ENCODE data around the gene TROAP.
"Not testable (repeated sequence)": the region's sequence is repeated elsewhere in the genome, so short reads cannot be mapped to it uniquely, and the experiment has no call there.

The TROAP gene

DNA sequence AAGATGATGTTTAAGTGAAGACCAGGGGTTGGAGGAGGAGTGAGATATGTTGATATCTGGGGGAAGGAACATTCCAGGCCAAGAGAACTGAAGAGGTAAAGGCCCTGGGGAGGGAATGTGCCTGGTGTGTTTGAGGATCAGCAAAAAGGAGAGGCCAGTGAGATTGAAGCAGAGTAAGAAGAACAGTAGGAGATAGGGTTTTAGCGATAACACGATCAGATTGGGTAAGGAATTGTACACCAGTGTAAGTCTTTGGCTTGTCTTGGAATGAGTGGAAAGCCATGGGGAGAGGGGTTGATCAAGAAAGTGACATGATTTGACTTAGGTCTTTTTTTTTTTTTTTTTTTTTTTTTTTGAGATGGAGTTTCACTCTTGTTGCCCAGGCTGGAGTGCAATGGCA is 4.8 kb downstream of the TROAP start:
- in situ Hi-C loops (cut with HindIII; ENCODE audit: low sequenced_read_pairs): no loop called here

DNA sequence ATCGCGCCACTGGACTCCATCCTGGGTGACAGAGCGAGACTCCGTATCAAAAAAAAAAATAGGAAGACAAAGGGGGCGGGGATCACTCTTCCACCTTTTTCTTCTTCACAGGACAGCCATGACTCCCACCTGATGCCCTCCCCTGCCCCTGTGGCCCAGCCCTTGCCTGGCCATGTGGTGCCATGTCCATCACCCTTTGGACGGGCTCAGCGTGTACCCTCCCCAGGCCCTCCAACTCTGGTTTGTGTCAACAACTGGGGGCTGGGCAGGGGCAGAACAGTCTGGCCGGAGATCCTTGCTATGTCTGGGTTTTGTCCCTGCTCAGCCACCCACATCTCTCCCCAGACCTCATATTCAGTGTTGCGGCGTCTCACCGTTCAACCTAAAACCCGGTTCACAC is 5.8 kb downstream of the TROAP start:
- in situ Hi-C loops (cut with HindIII; ENCODE audit: low sequenced_read_pairs): no loop called here

DNA sequence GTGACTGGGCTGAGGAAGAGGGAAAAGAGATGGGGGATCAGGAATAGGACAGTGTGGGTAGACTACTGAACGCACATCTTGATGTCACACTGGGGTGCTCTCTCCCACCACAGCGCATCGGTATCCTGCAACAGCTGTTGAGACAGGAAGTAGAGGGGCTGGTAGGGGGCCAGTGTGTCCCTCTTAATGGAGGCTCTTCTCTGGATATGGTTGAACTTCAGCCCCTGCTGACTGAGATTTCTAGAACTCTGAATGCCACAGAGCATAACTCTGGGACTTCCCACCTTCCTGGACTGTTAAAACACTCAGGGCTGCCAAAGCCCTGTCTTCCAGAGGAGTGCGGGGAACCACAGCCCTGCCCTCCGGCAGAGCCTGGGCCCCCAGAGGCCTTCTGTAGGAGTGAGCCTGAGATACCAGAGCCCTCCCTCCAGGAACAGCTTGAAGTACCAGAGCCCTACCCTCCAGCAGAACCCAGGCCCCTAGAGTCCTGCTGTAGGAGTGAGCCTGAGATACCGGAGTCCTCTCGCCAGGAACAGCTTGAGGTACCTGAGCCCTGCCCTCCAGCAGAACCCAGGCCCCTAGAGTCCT is 7.1 kb downstream of the TROAP start:
- in situ Hi-C loops (cut with HindIII; ENCODE audit: low sequenced_read_pairs): no loop called here

DNA sequence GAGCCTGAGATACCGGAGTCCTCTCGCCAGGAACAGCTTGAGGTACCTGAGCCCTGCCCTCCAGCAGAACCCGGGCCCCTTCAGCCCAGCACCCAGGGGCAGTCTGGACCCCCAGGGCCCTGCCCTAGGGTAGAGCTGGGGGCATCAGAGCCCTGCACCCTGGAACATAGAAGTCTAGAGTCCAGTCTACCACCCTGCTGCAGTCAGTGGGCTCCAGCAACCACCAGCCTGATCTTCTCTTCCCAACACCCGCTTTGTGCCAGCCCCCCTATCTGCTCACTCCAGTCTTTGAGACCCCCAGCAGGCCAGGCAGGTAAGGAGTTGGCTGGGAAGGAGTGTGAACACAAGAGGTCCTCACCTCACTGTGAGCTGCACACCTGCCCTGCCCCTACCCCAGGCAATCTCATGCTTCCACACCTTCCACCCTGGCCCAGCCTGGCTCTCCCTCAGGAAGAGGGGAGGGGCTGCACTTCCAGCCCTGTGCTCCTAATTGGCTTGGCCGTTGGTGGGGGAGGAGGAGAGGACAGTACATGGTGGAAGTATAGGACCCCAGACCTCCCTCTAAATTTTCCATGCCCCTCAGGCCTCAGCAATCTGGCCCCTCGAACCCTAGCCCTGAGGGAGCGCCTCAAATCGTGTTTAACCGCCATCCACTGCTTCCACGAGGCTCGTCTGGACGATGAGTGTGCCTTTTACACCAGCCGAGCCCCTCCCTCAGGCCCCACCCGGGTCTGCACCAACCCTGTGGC is 7.8 kb downstream of the TROAP start:
- in situ Hi-C loops (cut with HindIII; ENCODE audit: low sequenced_read_pairs): no loop called here

DNA sequence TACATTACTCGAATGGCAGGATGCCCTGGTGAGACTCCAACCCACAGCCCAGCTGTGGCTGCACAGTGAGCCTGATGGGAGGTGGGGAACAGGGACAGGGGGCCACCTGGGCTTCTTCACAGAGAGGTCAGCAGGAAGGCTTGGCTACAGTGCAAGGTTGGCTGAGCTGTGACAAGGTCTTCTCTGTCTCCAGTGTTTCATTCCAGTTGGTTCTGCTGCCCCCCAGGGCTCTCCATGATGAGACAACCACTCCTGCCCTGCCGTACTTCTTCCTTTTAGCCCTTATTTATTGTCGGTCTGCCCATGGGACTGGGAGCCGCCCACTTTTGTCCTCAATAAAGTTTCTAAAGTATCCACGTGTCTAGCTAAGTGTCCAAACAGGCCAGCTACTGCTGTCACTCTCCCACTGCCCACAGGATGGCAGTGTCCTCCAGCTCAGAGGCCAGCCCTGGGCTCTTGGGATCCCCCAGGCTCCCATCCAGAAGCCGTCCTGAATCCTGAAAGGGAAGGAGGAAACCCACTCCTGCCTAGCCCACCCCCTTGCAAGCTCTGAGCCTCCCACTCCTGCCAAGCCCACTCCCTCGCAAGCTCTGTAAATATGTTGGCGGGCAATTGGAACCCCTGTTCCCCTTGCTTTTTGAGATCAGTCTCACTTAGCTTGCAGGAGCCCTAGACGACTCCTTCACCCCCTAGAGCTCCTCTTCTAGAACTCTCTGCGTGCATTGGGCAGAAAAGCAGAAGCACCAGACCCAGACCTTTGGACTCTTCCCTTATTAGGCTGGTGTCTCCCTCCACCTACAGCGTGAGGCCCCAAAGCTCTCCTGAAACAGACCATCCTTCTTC is 8.5 kb downstream of the TROAP start:
- in situ Hi-C loops (cut with HindIII; ENCODE audit: low sequenced_read_pairs): no loop called here

DNA sequence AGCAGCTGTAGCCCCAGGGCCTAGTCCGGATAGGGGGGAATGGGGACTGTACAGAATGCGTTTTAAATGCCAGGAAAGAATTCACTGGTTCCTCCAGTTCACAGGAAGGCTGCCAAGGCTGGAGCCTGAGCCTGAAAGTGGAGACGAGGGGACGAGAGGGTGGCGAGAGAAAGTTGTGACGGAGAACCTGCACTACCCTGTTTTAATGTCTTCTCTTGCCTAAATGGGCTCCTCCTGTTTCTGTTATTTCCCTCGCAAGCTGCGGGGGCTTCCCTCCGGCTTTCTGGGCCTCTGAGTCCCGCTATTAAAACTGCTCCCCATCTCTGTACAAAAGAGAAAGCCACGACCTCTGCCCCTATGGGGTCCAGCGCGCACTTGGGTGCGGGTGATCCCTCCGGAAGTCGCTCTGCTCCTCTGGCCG is 9.4 kb downstream of the TROAP start:
- in situ Hi-C loops (cut with HindIII; ENCODE audit: low sequenced_read_pairs): no loop called here

DNA sequence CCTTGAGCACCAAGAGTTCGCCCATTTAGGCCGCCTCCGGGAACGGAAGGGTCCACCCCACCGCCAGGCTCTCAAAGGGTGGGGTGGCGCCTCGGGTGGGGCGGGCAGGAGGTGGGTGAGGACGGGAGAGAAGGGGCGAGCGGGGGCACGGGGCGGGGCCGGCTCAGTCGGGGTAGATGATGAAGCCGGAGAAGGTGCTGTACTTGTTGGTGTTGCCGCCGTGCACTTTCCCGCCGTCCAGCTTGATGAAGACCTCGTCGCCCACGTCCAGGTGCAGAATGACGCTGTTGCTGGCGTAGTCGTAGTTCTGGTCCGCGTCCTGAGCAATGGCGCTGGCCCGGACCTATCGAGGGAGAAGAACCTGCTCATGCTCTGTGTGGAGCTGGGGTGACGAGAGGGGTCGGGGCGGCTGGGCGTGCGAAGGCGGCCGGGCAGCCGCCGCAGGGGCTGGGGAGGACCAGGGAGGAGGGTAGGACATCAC is 9.9 kb downstream of the TROAP start:
- in situ Hi-C loops (cut with HindIII; ENCODE audit: low sequenced_read_pairs): no loop called here

DNA sequence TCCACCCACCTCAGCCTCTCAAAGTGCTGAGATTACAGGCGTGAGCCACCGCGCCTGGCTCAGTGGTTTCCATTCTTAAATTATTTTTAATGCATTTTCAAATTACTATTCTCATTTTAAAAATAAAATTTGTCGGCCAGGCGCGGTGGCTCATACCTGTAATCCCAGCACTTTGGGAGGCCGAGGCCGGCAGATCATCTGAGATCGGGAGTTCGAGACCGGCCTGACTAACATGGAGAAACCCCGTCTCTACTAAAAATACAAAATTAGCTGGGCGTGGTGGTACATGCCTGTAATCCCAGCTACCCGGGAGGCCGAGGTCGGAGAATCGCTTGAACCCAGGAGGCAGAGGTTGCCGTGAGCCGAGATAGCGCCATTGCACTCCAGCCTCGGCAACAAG is 10.7 kb downstream of the TROAP start:
- in situ Hi-C loops (cut with HindIII; ENCODE audit: low sequenced_read_pairs): not testable (repeated sequence)

DNA sequence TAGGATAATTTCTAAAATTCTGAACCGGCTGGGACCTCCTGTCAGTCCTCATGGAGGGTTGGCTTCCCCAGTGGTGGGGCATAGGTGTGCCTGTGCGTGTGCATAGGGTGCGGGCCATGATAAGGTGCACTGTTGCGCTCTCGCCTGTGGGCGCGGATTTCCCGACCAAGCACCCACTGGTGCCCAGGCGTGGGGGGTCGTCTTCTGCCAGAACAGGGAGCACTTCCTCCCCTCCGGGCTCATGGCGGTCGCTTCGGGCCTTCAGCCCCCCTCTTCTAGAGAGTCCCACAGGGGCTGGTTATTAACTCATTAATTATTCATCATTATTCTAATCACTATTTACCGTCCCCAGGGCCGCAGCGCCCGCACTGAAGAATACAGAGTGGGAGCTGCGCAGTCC is 11.2 kb downstream of the TROAP start:
- in situ Hi-C loops (cut with HindIII; ENCODE audit: low sequenced_read_pairs): no loop called here

DNA sequence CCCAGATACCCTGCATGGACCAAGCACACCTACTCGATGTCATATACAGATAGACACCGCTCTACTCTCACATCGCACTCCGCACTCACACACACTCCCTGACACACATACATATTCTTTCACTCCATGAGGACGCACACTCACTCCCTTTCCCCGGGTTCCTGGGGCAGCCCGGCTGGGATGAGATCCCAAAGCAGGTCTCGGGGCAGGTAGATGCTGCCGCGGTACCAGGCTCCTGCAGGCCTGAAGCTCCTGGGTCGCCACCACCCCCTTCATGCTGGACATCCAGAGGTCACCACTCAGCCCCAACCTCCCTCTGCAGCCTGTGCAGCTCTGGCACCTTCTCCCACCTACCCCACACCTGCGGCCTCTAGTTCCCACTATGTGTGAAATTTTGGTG is 11.6 kb downstream of the TROAP start:
- in situ Hi-C loops (cut with HindIII; ENCODE audit: low sequenced_read_pairs): no loop called here

DNA sequence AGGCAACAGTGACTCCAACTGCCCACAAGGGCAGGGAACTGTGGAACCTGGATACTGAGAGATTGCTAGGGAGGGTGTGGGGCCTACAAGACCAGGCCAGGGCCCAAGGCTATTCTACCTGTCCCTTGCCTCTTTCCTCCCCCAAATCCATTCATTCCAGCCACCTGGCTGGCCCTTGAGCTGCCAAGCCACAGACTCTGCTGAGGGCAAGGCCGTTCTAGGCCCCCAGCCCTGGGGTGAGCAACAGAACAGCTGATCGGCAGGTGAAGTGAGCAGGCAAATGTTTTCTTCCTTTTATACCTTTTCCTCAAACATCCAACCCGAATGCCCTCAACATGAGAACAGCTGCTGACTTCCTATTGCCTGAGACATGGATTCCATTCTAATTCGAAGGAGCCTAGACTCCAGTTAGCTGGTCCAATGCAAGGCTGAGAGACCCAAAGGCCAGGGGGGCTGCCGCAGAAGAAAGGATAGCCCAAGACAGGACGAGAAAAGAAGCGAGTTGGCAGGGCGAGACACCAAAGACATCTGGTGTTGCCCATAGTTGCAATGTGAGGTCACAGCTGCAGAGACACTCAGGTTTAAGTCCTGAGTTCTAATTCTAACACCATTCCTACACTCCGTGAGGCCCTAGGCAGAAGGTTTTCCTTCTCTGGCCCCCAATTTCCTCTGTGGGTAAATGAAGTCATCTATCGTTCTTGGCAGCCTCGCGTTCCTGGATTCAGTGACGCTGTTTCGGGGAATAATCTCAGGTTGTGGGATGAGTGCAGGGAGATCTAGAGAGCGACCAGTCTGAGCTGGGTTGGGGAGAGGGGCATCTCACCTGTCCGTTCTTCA is 12.3 kb downstream of the TROAP start:
- in situ Hi-C loops (cut with HindIII; ENCODE audit: low sequenced_read_pairs): no loop called here

DNA sequence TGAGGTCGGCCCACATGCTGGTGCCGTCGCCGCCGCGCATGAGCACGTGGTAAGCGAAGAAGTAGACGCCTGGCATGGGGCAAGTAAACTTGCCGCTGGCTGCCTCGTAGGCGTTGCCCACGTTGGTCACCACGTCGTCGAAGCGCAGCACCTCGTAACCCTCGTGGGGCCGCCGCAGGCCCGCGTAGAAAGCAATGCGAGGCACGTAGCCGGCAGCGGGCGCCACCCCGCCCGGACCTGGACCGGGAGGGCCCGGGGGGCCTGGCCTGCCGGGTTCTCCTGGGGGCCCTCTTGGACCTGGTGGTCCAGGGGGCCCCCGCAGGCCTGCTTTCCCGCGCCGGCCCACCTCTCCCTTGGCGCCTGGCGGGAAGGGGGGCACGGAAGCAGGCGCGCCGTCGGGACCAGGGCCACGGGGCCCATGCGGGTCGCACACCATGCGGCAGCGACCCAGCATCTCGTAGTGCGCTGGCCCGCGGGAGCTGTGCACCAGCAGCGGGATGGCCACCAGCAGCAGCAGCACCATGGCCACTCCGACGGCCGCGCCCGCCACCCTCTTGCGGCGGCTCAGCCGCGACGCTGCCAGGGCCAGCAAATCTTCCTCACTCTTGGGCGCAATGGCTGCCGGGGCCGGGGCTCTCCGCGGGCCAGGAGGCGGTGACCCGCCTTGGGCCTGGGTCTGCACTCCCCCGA is 13.0 kb downstream of the TROAP start:
- in situ Hi-C loops (cut with HindIII; ENCODE audit: low sequenced_read_pairs): no loop called here

DNA sequence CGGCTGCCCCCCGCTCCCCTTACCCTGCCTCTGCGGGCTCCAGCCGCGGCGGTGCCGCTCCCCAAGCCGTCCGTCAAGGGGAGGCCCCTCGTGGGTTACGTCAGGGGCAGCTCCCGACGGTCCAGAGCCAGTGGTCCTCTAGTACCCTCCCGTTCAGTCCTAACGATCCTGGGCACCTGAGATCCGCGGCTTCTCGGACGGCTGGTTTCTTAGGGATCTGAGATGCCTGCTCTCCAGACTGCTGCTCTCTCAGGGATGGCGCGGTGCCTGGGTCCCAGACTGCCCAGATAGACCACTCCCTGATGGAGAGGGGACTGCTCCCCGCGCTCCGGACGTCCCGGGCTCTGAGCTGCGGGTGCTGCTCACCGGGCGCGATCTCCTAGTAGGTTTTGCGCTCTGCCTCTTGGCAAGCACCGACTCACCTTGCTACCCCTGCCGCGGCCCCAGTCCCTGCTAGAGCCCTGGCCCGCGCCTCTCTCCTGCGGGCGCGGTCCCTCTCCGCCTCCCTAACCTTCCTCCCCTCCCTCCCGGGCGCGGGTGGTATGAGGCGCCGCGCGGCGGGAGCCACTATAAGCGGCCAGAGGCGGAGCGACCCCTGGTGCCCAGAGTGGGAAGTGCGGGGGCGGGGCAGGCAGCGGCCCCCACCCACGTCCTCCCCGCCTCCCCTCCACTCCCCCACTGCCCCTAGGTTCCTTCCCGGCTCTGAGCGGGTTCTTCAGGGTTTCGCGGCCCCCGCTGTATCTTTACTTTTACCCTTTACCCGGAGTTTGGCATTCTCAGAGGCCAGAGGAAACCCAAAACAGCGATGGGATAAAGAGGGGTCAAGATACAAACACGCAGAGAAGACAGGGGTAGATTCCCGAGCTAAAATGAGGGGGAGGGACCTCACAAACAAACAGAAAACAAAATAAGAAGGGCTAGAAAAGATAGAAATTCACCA is 13.9 kb downstream of the TROAP start, which contains the start of gene C1QL4:
Gene C1QL4 (minus strand): TSS at position 544 of the 940 bp plus-strand sequence. CDS start 711 bp downstream, outside the sequence.
- in situ Hi-C loops (cut with HindIII; ENCODE audit: low sequenced_read_pairs): no loop called here

DNA sequence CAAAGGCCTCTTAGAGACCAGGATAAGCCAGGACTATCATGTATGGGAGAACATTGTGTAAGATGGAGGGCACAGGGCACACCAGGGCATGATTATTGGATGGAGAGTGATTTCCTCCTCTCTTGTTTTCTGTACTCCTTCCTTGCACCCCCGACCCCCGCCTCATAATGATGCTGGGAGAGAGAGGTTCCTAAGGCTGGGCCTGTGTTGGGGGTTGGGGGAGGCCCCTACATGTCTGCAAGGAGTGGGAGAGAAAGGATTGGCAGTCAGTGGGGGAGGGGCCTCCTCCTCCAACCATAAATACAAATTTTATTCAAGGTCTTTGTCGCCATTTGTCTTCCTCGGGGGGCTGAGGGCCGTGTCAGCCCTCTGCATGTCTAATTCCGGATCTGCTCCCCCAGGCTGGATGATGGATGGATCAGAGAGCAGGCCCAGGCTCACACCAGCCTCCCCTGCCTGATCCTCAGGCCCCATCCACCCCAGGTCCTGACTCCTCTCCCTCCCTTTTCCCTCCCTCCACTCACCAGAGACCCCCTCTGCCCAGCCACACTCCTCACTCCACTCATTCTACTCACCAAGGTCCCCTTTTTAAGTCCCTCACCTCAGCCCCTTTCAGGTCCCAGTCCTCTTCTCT is 15.9 kb downstream of the TROAP start:
- in situ Hi-C loops (cut with HindIII; ENCODE audit: low sequenced_read_pairs): no loop called here

DNA sequence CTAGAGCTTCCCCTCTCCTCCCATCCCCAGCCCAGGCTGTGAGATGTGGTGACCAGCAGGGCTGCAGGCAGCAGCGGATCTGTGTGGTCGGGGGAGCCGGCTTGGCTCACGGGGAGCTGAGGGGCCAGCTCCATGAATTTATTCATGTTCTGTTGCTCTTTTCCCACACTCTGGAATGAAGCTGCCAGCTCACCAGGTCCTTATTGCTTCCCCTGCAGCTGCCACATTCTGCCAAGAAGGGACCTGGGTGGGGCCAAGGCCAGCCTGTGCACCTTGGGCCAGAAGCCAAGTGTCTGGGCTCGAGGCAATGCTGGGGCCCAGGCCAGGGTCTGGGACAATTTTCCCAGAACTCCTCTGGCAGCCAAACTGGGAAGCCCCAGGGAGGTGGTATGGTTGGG is 16.4 kb downstream of the TROAP start:
- in situ Hi-C loops (cut with HindIII; ENCODE audit: low sequenced_read_pairs): no loop called here

DNA sequence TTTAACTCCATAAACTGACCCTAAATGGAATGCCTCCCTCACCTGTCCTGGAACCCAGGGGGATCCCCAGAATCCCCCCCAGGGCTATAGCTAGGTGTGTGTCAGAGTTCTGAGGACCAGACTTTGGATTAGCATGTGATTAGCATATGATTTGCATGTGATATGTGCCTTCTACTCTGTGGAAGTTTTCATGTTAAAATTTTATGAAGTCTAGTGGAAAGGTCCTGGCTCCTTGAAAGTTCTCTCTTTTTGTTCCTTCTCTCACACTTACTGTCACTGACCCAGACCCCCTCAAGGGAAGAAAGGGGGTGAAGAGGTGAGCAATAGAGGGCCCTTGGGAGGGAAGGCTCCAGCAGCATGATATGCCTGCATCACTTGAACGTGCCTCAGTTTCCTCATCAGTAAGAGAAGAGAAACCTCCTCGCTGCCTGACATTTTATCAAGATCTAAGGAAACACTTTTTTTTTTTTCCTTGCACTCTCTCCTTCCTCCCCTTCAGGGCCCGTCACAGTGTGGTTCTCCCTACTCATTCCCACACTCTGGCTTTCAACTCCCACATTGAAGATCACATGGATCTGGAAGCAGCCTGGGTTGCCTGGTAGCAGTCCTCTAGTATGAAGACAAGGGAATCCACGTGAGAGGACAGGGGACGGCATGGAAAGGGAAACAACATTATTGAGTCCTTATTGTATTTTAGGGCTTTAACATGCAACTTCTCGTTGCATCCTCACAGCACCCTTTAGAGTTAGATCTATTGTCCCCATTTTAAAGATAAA is 17.2 kb downstream of the TROAP start:
- in situ Hi-C loops (cut with HindIII; ENCODE audit: low sequenced_read_pairs): no loop called here

DNA sequence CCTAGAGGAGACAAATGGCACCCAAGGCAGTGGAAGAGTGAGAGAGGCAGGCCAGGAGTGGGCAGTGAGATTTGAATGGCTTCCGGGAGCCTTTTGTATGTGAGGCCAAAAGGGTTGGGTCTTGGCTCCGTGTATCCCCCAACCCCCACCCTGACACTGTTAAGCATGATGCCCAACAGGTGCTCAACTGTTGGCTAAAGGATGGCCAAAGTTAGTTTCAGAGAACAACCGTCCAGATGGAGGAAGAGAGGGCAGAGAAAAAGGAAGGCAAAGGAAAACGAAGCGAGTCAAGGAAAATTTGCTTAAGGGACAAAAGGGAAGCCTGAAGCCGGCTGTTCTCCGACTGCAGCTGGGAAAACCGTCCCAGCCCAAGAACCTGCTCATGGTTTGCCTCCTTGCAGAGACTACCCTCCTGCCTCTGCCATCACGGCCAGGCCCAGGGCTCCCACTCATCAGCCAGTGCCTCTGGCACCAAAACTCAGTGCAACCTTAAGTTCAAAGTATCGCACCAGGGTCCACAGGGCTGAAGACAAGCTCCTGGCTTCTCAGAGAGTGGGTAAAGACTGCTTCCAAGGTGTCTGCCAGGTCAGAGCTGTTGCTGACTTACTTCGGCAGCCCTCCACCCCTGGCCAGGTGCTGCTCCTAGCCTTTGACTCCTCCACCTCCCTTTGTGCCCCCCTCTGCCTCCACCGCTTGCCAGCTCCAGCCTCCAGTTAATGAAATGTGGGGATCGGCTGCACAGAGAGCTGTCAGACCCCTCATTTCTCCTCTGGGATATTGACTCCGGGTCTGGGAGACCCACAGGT is 18.1 kb downstream of the TROAP start:
- in situ Hi-C loops (cut with HindIII; ENCODE audit: low sequenced_read_pairs): no loop called here
